Stimulated activated CD4-positive, alpha-beta T cell treated with anti-CD3 and anti-CD28 coated beads, TNF-alpha, amount 100 ng/mL, for 4 hours (primary cell): ENCODE results near the gene SLC1A3.
"Not testable (repeated sequence)": the region's sequence is repeated elsewhere in the genome, so short reads cannot be mapped to it uniquely, and the experiment has no call there.

Experiments used
- DNase-seq, 3 experiments: peaks; one replicate each; pipeline ENCODE4 v3.0.0-alpha.2; 2020; ENCODE audit warnings: low read depth in 3 of 3

Gene SLC1A3

GRCh38 chr5:36606428-36607113 lies at the start of gene SLC1A3:
Gene SLC1A3, plus strand, starts transcription at chr5:36606606. Its CDS starts 1,818 bp downstream, at chr5:36608424.
- no peak for DNase-seq

GRCh38 chr5:36558641-36559040 lies 47.8 kb upstream of the SLC1A3 start:
- DNase-seq = no peak

GRCh38 chr5:36561601-36562000 lies 44.8 kb upstream of the SLC1A3 start:
- DNase-seq = no peak

GRCh38 chr5:36569491-36569890 lies 36.9 kb upstream of the SLC1A3 start:
- no peak for DNase-seq

GRCh38 chr5:36570301-36571095 lies 35.9 kb upstream of the SLC1A3 start:
- DNase-seq = no peak

GRCh38 chr5:36571401-36572042 lies 34.9 kb upstream of the SLC1A3 start:
- no peak for DNase-seq

- DNase-seq = no peak
These were observed 33.0 kb upstream of the SLC1A3 start for GRCh38 chr5:36573438-36573837.

GRCh38 chr5:36575361-36575781 lies 31.0 kb upstream of the SLC1A3 start:
- DNase-seq = no peak

- DNase-seq = no peak
These were observed 29.7 kb upstream of the SLC1A3 start for GRCh38 chr5:36576721-36577120.

- DNase-seq = not testable (repeated sequence)
These were observed 26.5 kb upstream of the SLC1A3 start for GRCh38 chr5:36579858-36580257.

- DNase-seq = no peak
These were observed 25.3 kb upstream of the SLC1A3 start for GRCh38 chr5:36581070-36581469.

GRCh38 chr5:36584009-36584875 lies 22.2 kb upstream of the SLC1A3 start:
- DNase-seq = no peak

GRCh38 chr5:36585701-36586100 lies 20.7 kb upstream of the SLC1A3 start:
- no peak for DNase-seq

GRCh38 chr5:36587354-36587753 lies 19.1 kb upstream of the SLC1A3 start:
- DNase-seq = no peak

- DNase-seq = not testable (repeated sequence)
These were observed 16.7 kb upstream of the SLC1A3 start for GRCh38 chr5:36589735-36590134.

GRCh38 chr5:36590513-36591286 lies 15.7 kb upstream of the SLC1A3 start:
- DNase-seq = no peak

- no peak for DNase-seq
These were observed 12.5 kb upstream of the SLC1A3 start for GRCh38 chr5:36593867-36594266.

GRCh38 chr5:36596247-36596646 lies 10.2 kb upstream of the SLC1A3 start:
- no peak for DNase-seq

GRCh38 chr5:36596756-36597155 lies 9.7 kb upstream of the SLC1A3 start:
- DNase-seq = no peak

GRCh38 chr5:36598045-36598444 lies 8.4 kb upstream of the SLC1A3 start:
- DNase-seq = no peak
